Stromal cell of bone marrow (primary cell): ENCODE data around the gene TCF7L2.
A peak's percentile ranks its signal among the peaks of the same experiment; 100 is the strongest.

ENCODE experiments used
- DNase-seq: peaks from one replicate; pipeline ENCODE4 v3.0.0-alpha.2; 2012; ENCODE audit warnings: low read depth

The TCF7L2 gene

DNA sequence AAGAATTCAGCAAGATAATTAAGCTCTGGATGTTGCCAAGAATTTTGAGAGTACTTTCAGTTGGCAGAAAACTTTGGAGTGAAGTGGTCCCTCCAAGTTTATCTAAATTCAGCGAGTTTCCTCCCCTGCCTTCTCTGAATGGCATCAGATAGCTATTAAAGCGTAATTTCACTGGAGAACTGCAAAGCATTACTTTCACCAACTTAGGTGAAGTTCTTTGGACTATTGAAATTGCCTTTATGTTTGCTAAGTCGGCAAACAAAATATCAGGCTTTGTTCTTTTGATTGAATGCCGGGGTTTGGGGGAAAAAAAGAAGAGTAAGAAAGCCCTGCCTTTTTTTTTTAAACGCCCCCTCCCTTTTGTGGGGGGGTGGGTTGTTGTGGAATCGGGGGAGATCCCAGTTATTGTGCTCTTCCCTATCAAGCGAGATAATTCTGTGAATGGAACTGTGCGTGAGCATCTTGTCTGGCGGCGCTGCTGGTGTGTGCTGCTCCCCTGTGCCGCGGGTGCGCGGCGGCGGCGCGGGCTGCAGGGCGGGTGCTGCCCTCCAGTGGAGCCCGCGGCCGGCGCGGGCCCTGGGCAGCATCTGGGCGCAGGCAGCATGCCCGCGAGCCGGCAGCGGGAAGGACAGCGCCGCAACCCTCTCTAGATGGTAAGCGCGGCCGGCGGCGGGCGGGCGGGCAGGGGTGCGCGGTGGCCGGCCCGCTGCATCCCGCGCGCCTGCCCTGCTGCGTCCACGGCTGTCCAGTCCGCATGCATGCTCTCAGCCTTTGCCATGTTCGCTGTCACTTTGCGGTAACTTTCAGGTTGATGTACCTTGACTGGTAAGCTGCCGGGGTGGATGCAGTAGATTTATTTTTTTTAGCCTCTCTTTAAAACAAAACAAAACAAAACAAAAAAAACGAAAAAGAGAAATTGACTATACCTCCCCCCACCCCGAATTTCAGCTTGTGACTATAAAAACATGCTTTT, 176.5 kb downstream of the TCF7L2 start:
- peak; percentile 59 for DNase-seq

DNA sequence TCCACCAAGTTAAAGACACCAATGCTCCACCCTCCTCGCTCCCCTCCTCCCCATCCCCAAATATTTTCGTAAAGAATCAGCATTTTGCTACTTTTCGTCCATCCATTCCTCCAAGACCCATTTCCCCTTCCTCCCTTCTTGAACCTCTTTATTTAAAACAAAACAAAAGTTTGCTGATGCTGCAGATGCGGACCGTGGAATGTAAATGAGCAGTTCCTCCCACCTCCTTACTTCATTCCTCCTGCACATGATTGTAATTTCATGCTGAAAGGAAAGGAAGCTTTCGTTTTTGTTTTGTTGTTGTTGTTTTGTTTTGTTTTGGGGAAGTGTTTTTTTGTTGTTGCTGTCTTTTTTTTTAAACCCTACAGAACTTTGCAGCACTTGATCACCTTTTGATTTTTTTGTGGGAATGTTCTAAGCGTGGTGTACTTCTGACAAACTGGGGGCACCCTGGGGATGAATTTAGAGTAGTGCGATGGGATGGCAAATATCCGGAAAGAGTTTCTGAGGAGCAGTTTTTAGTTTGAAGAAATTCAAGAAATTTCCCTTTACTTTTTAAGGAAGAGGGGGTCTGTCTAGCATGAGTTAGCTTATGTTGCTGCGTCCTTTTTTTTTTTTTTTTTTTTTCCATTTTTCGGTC, 177.3 kb downstream of the TCF7L2 start:
- DNase-seq: no peak

DNA sequence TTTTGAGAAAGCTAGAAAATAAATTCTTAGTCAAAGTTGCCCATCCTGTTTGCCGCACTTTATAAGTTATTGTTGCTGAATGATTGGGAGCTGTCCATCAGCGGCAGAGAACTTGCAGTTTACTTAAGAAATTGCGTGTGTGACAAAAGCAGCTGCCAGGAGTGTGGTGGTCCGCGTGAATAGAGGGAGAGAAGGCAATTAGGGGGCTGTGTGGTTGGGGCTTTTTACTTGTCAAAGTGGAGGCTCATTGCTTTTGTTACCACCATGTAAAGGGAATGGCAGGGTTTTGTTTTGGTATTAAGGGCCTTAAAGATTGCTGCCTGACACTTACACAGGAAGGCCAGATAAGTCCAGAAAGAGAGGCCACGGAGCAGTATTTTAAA, 177.8 kb downstream of the TCF7L2 start:
- no peak for DNase-seq

DNA sequence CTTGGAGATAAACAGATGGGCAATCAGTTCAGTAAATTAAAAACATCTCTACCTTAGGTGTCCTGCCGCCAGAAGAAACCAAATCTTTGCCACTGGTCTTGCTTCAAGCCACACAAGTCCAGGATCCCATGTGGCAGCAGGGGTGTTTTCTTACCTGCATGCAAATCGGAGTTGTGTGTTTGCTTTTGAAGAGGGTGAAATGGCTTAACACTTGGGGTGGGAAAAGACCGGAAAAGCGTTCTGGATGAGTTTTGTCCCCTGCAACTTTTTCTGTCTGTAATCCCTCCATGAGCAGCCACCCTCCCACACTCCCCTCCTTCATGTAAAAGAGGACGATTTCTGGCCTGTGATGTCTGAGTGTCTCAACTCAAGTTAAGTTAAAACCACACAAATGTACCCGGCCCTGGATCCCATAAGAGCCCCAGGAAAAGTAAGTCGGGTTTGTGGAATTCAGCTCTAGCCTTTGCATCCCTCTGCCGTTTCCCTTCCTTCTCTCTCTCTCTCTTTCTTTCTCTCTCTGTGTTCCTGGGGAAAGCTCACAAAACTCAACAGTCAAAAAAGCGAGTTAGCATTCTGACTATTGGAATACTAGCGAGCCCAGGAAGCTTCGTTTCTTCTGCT, 178.5 kb downstream of the TCF7L2 start:
- DNase-seq: no peak

- no peak for DNase-seq
These were observed 179.1 kb downstream of the TCF7L2 start for GRCh38 chr10:113129117-113129516.

DNA sequence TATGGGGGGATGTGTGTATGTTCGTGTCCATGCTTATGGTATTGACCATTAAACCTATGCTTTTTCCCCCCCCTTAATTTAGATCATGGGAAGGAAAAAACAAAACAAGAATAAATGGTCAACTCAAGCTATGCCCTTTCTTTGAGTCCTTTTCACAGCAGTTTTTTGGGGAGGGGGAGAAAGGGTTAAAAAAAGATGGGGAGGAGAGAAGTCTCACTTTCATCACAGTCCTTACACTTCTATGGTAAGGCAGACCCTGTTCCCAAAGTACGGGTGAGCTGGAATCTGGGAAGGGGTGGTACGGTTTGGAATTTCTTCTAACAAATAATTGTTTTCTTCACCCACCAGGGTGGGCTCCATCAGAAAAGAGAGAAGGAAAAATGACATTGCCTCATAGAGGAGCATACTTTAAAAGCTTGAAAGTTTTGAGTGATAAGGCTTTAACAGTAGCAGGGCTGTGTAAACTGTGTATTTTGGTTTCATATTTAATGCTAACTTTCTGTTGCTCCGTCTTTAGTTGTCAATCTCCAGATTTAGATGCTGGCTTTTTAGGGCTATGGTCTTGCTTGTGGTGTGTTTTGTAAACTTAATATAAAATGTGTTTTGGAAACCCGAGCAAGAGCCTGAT, 180.1 kb downstream of the TCF7L2 start:
- no peak for DNase-seq

DNA sequence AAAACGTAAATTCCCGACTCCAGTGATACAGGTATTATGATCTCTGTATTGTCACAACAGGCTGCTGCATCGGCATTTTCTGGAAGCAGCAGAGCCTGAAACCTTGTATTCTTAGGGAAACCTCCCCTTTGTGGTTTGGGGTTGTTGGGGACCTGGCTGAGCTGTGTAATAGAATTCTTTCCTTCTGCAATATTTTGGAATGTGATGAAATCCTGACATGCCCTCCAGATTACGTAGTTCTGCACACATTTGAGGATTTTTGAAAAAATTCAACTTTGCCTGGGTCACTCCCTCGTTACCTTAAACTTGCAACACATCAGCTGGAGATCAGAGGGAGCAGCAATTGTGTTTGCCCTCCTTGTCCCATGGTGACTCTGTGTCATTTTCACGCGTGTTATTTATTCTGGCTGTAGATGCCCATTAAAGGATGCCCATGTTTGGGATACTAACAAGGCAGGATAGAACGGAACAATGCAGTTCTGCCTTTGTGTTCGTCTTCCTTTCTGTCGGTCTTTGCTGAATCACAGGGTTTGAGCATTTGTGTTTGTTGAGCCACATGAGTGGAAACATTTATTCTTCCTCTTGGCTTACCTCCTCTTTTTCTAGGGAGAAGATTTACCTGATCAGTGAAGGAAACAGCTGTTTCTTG, 181.7 kb downstream of the TCF7L2 start:
- DNase-seq: peak; percentile 55

- DNase-seq: no peak
These were observed 182.6 kb downstream of the TCF7L2 start for GRCh38 chr10:113132591-113133121.

GRCh38 chr10:113133497-113134115, 183.6 kb downstream of the TCF7L2 start:
- DNase-seq: peak; percentile 44

GRCh38 chr10:113135025-113135424, 185.0 kb downstream of the TCF7L2 start:
- no peak for DNase-seq

DNA sequence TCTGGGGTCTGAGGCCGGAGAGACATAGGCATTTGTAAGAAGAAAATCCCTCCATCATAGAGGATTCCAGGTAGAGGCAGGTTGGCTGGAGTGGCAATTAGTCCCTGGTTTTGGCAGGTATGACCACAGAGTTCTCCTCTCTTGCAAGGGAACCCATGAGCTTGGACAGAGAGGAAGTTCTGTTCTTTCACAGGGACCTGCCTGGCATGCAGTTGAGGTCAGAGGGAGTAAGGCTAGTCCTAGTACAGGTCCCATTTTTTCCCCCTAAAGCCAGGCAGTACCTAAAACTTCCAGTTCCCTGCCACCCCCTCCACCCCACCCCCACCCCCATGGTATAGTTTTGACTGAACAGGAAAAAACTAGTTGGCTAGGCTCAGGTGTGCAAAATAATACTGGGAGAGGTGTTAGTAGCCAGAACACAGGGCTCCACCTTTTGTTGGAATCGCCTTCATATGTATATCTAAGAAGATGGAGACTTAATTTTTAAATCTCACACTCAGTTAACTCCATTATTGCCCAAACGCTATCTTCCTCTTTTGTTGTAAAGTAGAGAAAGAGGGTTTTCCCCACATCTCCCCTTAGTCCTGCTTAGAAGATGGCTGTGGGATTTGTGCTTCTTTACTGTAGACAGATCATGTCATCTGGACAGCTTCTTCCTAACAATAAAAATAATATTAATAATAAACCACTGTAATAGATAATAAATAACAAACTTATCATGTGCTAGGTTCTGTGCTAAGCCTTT, 188.1 kb downstream of the TCF7L2 start:
- DNase-seq: no peak

DNA sequence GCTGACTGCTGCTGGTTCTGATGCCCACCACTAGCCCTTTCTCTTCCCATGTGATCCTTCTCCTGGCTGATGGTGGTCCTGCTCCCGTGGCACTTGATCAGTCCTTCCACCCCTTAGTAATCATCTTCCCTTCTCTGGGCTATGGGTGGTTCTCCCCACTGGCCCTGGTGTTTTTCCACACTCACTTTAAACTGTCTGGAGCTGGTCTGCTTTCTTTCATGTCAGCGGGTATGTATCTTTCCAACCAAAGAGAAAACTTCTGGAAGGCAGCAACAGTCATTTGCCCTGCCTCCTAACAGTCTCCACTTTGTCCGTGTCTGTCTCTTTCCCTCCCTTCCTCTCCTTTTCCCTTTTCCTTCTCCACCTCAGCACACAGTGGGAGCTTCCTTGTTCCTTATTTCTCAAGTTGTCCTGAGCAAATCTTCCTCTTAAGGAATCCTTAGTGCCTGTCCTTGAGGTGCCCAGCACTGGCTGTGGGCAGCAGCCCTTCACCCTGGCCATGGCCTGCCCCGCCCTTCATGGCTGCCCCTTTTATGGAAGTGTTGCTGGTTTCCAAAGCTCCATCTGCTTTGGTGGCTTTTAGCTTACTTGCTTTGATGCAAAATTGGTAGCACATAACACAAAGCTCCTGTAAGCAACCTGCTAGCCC, 189.0 kb downstream of the TCF7L2 start:
- no peak for DNase-seq

DNA sequence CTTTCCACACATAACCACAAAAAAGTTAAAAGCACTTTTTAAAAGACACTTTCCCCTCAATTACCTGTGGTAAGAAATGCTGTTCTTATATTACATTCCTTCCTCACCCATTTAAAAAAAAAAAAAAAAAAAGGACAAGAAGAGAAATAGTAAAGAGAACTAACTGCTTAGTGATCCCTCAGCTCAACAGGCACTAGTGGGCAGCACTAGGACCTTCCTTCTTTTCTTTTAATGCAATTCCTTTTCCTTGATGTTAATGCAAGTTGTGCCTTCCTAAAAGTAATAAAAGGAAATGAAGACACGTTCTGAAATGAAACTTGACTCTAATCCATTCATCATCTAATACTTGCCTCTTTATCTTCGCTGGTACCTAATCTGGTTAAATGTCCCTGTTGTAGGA, 189.7 kb downstream of the TCF7L2 start:
- no peak for DNase-seq

DNA sequence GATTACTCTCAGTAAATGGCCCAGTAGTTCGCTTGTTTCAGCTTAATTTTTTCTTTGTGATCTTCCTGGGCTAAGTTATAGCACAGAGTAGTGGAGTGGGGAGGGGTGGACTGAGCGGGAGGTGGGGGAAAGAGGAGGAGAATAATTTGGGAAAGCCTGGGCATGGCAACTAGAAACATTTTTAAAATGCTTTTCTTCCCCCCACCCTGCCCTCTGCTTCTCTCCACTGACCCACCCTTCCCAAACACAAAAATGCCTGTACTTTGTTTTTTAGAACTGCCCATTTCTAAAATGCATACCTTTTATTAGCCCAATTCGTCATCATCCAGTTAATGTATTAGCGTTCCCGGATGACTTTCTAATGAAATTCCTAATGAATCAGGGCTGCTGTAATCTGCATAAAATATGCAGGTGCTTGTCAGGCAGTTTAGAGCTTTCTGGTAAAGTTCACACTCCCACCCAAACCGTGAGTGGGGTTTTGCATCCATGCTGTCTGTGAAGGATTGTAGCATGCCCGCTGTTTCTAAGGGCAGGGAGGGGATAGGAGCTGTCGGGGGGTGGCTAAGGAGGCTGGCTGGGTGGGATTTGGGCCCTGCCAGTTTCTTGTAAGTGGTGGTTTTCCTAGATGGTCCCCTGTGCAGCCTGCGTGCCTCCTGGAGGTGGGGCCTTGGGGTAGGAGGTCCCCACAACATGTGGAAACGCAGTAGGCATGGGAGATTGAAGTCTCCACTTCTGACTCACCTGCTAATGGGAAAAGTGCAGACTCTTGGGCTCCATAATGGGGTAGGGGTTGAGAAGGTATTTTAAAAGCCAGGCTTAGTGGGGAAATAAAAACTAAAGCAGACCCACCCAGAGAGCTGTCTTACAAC, 190.3 kb downstream of the TCF7L2 start:
- no peak for DNase-seq

- no peak for DNase-seq
These were observed 192.7 kb downstream of the TCF7L2 start for GRCh38 chr10:113142601-113143362.

DNA sequence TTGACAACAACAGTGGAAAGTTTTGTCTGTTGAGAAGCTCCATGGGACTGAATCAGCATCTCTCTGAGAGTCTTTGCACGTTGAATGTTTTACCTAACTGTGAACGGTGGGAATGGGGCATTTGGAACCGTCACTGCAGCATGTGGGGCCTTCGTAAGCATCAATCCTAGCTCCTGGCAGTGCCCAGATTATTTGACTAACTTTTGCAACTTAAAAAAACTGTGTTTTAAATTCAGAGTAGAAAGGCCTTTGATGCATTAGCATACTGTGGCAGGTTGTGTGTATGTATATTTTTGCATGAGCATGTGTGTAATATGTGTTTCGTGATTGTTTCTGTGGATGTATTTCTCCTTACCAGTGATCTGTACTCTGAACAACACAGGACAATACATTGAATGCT, 194.5 kb downstream of the TCF7L2 start:
- no peak for DNase-seq

DNA sequence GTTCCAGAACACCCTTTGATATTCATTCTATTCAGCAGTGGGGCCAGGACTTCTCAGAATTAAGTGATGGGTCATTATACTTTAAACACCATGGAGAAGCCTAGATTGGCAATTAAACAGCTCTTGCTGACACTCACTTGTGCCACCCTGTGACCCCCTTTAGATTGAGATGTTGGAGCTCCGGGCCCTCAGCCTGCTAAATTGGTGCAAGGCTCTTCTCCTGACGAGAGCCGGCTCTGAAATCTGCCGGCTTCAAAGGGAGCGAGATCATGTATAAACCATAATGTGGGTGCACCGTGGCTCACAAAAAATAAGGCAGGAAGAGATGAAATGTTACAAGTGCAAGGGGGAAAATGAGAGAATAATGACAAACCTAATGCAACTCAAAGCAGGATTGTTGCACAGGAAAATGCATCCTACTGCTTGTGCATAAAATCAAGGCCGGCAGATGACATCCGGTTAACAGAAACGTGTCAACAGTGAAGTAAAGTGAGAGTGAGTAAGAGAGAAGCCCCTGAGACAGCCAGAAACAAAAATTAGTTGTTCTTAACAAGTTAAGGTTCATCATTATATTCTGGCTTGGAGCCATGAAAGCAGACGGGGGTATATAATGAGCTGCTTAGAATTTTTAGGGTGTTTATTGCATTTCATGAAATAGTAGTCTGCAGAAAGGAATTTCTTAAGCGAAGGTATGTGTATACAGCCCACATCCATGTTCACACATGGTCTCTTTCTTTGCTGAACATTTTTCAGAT, 198.2 kb downstream of the TCF7L2 start:
- DNase-seq: no peak
